Kidney (tissue), 14 donors: ENCODE measurements around the gene CTSD. TPM values are rescaled to one million over a fixed set of nuclear protein-coding genes. Genes with fewer than 3 reads are reported as not detected.
A peak's percentile ranks its signal among the peaks of the same experiment; 100 is the strongest.

Source experiments
- DNase-seq, 5 donors: peaks; one replicate each; pipeline ENCODE4 v3.0.0-alpha.2; 2013 to 2020
- FAIRE-seq: peaks from 2 replicates; lab custom pipeline; 2012; peaks lifted over from hg19 to GRCh38; lab: Jason Lieb, UNC
- H3K27ac ChIP-seq, 2 donors: one replicate each; pipeline ENCODE4 v1.7.0; 2013; ENCODE audit warnings: low read depth in 2 of 2, low read length in 2 of 2, inconsistent platforms in 1 of 2
- H3K27me3 ChIP-seq: one replicate; pipeline ENCODE4 v1.7.1; 2013; ENCODE audit warnings: low read length, inconsistent platforms; ENCODE audit not compliant: control insufficient read depth, insufficient read depth
- H3K36me3 ChIP-seq, 3 donors: one replicate each; pipeline versions ENCODE4 v1.7.0 to v1.7.1; 2013; ENCODE audit warnings: low read length in 3 of 3, control low read depth in 1 of 3, inconsistent platforms in 1 of 3; ENCODE audit not compliant: insufficient read depth in 3 of 3, control insufficient read depth in 2 of 3
- H3K4me1 ChIP-seq, 3 donors: one replicate each; pipeline versions ENCODE4 v1.7.0 to v1.7.1; 2013; ENCODE audit warnings: low read length in 3 of 3, inconsistent platforms in 1 of 3, low read depth in 1 of 3; ENCODE audit not compliant: control insufficient read depth in 2 of 3, insufficient read depth in 2 of 3
- H3K4me3 ChIP-seq, 3 donors: one replicate each; pipeline versions ENCODE4 v1.7.0 to v1.8.1; 2013; ENCODE audit warnings: low read length in 3 of 3, control low read depth in 1 of 3, inconsistent platforms in 1 of 3
- H3K9ac ChIP-seq, 3 donors: one replicate each; pipeline versions ENCODE4 v1.7.0 to v1.7.1; 2013; ENCODE audit warnings: low read length in 3 of 3, control low read depth in 1 of 3, inconsistent platforms in 1 of 3
- H3K9me3 ChIP-seq, 3 donors: one replicate each; pipeline versions ENCODE4 v1.7.0 to v1.7.1; 2013; ENCODE audit warnings: low read length in 3 of 3, control low read depth in 1 of 3, inconsistent platforms in 1 of 3; ENCODE audit not compliant: control insufficient read depth in 2 of 3, insufficient read depth in 1 of 3
- CTCF ChIP-seq: IDR thresholded peaks from 3 replicates; pipeline ENCODE4 v1.5.1; 2012; ENCODE audit warnings: mild to moderate bottlenecking, moderate library complexity, borderline replicate concordance; ENCODE audit not compliant: insufficient read depth; ENCODE audit errors: extremely low read depth
- intact Hi-C: fragments of 100-400 bp; cut with DNase I; formaldehyde crosslinking; loops from one replicate; pipeline ENCODE4 v1.11.1; 2022
- polyA plus RNA-seq: library from polyadenylated mRNA; stranded (reverse); fragments of 350-450 nt; fragmentation: Illumina TruSeq; extraction: RNeasy Lipid Tissue Mini Kit (QIAGEN cat#74804); gene quantifications from one replicate; pipeline ENCODE4 v1.2.3, GENCODE V29; 2014; ENCODE audit warnings: low read depth, low replicate concordance; ENCODE audit not compliant: insufficient read depth
- total RNA-seq: library from RNA; stranded (reverse); fragmentation: NEBNext Ultra II Directional; extraction: Animal tissue kit (Norgen Biotek cat#: 25700); gene quantifications from one replicate; pipeline ENCODE4 v1.2.1, GENCODE V29; 2021
- donor health status: control.
- donor health status: control.
- donor health status: control.
- donor health status: control.
- donor health status: control.
- donor health status: DM: yes; HTN: yes; CAD: no.
- donor health status: Normal renal cell carcinoma (clear cell type).

Gene CTSD
- total and polyA plus RNA-seq, 2 donors from 2014 or later: 2,183 to 2,764 TPM

- intact Hi-C loops: no loop called here
- TF ChIP-seq CTCF: no peak
- Histone ChIP-seq H3K9me3 (peaks cover 2 to 8% (median 5%) of the 10 kb centered on the region in 3 donors), H3K36me3 (no peaks in the 10 kb centered on the region), H3K4me1 (no peaks in the 10 kb centered on the region), H3K27me3 (no peaks in the 10 kb centered on the region), H3K9ac (no peak overlapping the region), H3K27ac (no peak overlapping the region), H3K4me3 (no peak overlapping the region)
- DNase-seq: peak in 1 of 5 donors; percentile 16
- FAIRE-seq: no peak
Observed at GRCh38 chr11:1734641-1735081, 29.1 kb downstream of the CTSD start.

DNA sequence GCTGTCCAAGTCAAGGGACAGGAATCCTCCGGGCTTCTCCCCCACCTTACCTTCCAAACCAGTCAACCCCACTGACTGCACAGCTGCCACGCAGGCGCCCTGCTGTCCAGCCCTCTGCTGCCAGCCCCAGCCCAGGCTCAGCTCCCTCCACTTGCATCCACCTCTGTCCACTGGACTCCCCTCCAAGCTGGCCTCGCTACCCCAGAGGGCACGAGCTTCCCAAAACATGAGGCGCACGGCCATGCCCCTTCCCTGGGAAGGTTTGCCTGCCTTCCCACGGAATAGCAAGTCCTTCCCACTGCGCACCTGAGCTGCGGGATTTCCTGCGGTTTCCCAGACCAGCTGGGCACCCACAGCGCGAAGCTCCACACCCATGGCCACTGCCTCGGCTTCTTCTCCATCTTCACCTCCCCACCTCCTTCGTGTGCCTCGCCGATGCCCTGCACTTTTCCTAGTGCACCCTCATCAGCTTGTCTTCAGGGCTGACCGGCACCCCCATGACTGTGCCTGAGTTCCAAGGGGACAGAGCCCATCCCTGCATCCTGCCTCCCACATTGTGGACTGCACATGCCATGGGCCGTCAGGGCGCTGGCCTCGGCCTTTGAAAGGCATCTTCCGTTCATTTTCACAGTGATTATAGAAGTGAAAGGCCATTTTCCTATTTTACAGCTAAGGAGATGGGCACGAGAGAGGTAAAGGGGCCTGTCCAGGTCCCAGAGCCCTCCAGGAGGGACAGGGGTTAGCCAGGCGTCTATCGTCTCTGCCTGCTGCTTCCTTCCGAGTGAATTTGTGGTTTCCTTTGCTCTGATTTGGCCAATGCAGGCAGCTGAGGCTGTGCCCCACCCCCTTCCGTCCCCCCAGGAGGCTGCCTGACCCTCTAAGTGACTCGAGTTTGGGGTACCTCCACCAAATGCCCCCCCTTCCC lies 29.7 kb downstream of the CTSD start:
- FAIRE-seq: no peak
- no peaks in the 10 kb centered on the region for H3K27me3 ChIP-seq
- DNase-seq: peak in 1 of 5 donors; percentile 20

GRCh38 chr11:1733009-1733715 lies 30.6 kb downstream of the CTSD start:
- Histone ChIP-seq H3K9me3 (peaks cover 2 to 8% (median 5%) of the 10 kb centered on the region in 3 donors), H3K4me1 (no peaks in the 10 kb centered on the region), H3K27ac (no peak overlapping the region), H3K9ac (no peak overlapping the region), H3K36me3 (no peaks in the 10 kb centered on the region), H3K4me3 (no peak overlapping the region), H3K27me3 (no peaks in the 10 kb centered on the region)
- no peak for FAIRE-seq
- DNase-seq: peak in 1 of 5 donors; percentile 27
- intact Hi-C loops: no loop called here
- no peak for TF ChIP-seq CTCF

More for the DNA sequence above, 29.7 kb downstream of the CTSD start:
- H3K27ac ChIP-seq: no peak overlapping the region
- H3K36me3 ChIP-seq: no peaks in the 10 kb centered on the region
- intact Hi-C loops: no loop called here
- H3K4me3 ChIP-seq: no peak overlapping the region
- peaks cover 2 to 8% (median 5%) of the 10 kb centered on the region in 3 donors for H3K9me3 ChIP-seq
- no peak overlapping the region for H3K9ac ChIP-seq
- TF ChIP-seq CTCF: no peak
- H3K4me1 ChIP-seq: no peaks in the 10 kb centered on the region
